Upper lobe of left lung (tissue), 4 donors: Measurements from ENCODE around the gene FERMT1.

Source experiments
- EP300 ChIP-seq, 4 donors: sonication (generic); formaldehyde crosslinking; IDR thresholded peaks; one replicate each; pipeline ENCODE4 v1.5.1; 2017; ENCODE audit warnings: antibody characterized with exemption in 4 of 4, control low read depth in 2 of 4
- POLR2A ChIP-seq, 4 donors: fragments of 450-650 bp; IDR thresholded peaks; one replicate each; pipeline ENCODE4 v1.5.1; 2016 to 2017; ENCODE audit warnings: antibody characterized with exemption in 4 of 4, mild to moderate bottlenecking in 2 of 4
- TF ChIP-seq, protein P1 (sequence below), 6 experiments: fragments of 450-650 bp in 4 of 6; fragments of 200-600 bp in 2 of 6; sonication (generic) in 2 of 6; IDR thresholded peaks; one replicate each; pipeline ENCODE4 v1.5.1; 2016 to 2019; ENCODE audit warnings: antibody characterized with exemption in 6 of 6

DNA sequence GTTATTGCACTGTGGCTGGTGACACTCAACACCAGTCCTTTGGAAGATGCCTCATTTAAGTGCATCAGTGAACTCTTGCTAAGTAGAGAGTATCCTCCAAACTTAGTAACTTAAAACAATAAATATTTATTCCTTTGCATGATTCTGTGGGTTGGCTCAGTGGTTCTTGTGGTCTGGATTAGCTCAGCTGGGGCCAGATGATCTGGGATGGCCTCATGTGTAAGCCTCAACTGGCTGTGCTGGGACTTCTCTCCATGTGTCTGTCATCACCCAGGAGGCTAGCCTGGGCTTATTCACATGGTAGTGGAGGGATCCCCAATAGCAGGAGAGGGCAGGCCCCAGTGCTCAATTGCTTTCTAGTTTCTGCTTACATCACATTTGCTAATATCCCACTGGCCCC lies 77.3 kb downstream of the FERMT1 start:
- TF ChIP-seq EP300 (IDR thresholded peaks at IDR 0.05), result no peak
- TF ChIP-seq POLR2A (IDR thresholded peaks at IDR 0.05), result no peak
- TF ChIP-seq, protein P1, sequence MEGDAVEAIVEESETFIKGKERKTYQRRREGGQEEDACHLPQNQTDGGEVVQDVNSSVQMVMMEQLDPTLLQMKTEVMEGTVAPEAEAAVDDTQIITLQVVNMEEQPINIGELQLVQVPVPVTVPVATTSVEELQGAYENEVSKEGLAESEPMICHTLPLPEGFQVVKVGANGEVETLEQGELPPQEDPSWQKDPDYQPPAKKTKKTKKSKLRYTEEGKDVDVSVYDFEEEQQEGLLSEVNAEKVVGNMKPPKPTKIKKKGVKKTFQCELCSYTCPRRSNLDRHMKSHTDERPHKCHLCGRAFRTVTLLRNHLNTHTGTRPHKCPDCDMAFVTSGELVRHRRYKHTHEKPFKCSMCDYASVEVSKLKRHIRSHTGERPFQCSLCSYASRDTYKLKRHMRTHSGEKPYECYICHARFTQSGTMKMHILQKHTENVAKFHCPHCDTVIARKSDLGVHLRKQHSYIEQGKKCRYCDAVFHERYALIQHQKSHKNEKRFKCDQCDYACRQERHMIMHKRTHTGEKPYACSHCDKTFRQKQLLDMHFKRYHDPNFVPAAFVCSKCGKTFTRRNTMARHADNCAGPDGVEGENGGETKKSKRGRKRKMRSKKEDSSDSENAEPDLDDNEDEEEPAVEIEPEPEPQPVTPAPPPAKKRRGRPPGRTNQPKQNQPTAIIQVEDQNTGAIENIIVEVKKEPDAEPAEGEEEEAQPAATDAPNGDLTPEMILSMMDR (IDR thresholded peaks at IDR 0.05), result no peak
